IMR-90 (cell line): ENCODE data around the gene TMEM131L. TPM values are rescaled to one million over a fixed set of nuclear protein-coding genes. Genes with fewer than 3 reads are reported as not detected.

Source experiments
- ATAC-seq: fragments of 200-7000 bp; cut with Tn5 transposase; 2 replicates; pipeline ENCODE4 v1.9.1; 2020; ENCODE audit warnings: low read depth, mild to moderate bottlenecking, moderate library complexity
- BruUV-seq: library from RNA; stranded (reverse); fragments of 400-500 nt; replicated peaks from 2 replicates; lab custom pipeline; 2021; lab: Mats Ljungman, UMichigan
- CTCF ChIA-PET: fragments of 300-600 bp; formaldehyde crosslinking; extraction: SDS; loops from one replicate; lab custom pipeline; 2021; ENCODE audit warnings: antibody characterized with exemption; lab: Yijun Ruan, JAX
- POLR2A ChIA-PET: fragments of 300-600 bp; sonication (Branson Sonifier 250); formaldehyde crosslinking; loops from one replicate; lab custom pipeline; 2022; ENCODE audit warnings: antibody characterized with exemption; ENCODE audit not compliant: unreplicated experiment; lab: Charles Lee
- DNase-seq: peaks from one replicate; pipeline ENCODE4 v3.0.0; 2013
- H2AFZ ChIP-seq: replicated peaks from 2 replicates; pipeline ENCODE3; 2013; ENCODE audit warnings: low read length, mild to moderate bottlenecking; ENCODE audit not compliant: poor library complexity
- H2AK5ac ChIP-seq: 2 replicates; pipeline ENCODE4 v1.6.1; 2013; ENCODE audit warnings: low read depth, low read length, inconsistent platforms
- H2AK9ac ChIP-seq: replicated peaks from 2 replicates; pipeline ENCODE3; 2013; ENCODE audit warnings: mild to moderate bottlenecking, low read depth, low read length, moderate library complexity; ENCODE audit not compliant: poor library complexity
- H2BK120ac ChIP-seq: 2 replicates; pipeline ENCODE4 v1.6.1; 2013; ENCODE audit warnings: low read depth, low read length, inconsistent platforms
- H2BK15ac ChIP-seq: 3 replicates; pipeline ENCODE4 v1.6.1; 2013; ENCODE audit warnings: low read depth, low read length, inconsistent platforms
- H2BK20ac ChIP-seq: 2 replicates; pipeline ENCODE4 v1.6.1; 2013; ENCODE audit warnings: low read depth, mild to moderate bottlenecking, inconsistent platforms, low read length, moderate library complexity
- H2BK5ac ChIP-seq: 2 replicates; pipeline ENCODE4 v1.6.1; 2013; ENCODE audit warnings: mild to moderate bottlenecking, low read depth, low read length, inconsistent platforms; ENCODE audit not compliant: poor library complexity, severe bottlenecking
- H3K14ac ChIP-seq: replicated peaks from 2 replicates; pipeline ENCODE4 v1.6.1; 2013; ENCODE audit warnings: low read depth, low read length, inconsistent platforms
- H3K18ac ChIP-seq: 2 replicates; pipeline ENCODE4 v1.6.1; 2013; ENCODE audit warnings: low read depth, low read length, control low read depth
- H3K23ac ChIP-seq: 2 replicates; pipeline ENCODE4 v1.6.1; 2013; ENCODE audit warnings: low read depth, low read length, inconsistent platforms
- H3K27ac ChIP-seq: 2 replicates; pipeline ENCODE4 v1.5.1; 2013; ENCODE audit warnings: mild to moderate bottlenecking, control low read depth, low read length; ENCODE audit not compliant: insufficient read depth
- H3K27me3 ChIP-seq: 2 replicates; pipeline ENCODE4 v1.6.1; 2013; ENCODE audit warnings: low read length; ENCODE audit not compliant: control insufficient read depth, insufficient read depth
- H3K36me3 ChIP-seq: 2 replicates; pipeline ENCODE4 v1.6.1; 2013; ENCODE audit warnings: low read length, mixed read lengths; ENCODE audit not compliant: control insufficient read depth, insufficient read depth
- H3K4ac ChIP-seq: 2 replicates; pipeline ENCODE4 v1.6.1; 2013; ENCODE audit warnings: low read depth, low read length, inconsistent platforms
- H3K4me1 ChIP-seq: 2 replicates; pipeline ENCODE4 v1.6.1; 2013; ENCODE audit warnings: low read length, mixed read lengths; ENCODE audit not compliant: control insufficient read depth, insufficient read depth
- H3K4me2 ChIP-seq: 2 replicates; pipeline ENCODE4 v1.6.1; 2013; ENCODE audit warnings: low read depth, mild to moderate bottlenecking, control low read depth, low read length, moderate library complexity
- H3K4me3 ChIP-seq: 2 replicates; pipeline ENCODE4 v1.5.1; 2013; ENCODE audit warnings: low read depth, mild to moderate bottlenecking, control low read depth, low read length, moderate library complexity; ENCODE audit not compliant: insufficient read depth
- H3K56ac ChIP-seq: 2 replicates; pipeline ENCODE4 v1.6.1; 2013; ENCODE audit warnings: low read length, inconsistent platforms; ENCODE audit not compliant: insufficient read depth; ENCODE audit errors: extremely low read depth
- H3K79me1 ChIP-seq, 2 experiments: 2 replicates each; pipeline ENCODE4 v1.6.1; 2013; ENCODE audit warnings: low read length in 2 of 2, inconsistent platforms in 1 of 2, low read depth in 1 of 2
- H3K9ac ChIP-seq: 2 replicates; pipeline ENCODE4 v1.6.1; 2013; ENCODE audit warnings: low read depth, low read length, control low read depth
- H3K9me1 ChIP-seq: 2 replicates; pipeline ENCODE4 v1.6.1; 2013; ENCODE audit warnings: low read length, inconsistent platforms; ENCODE audit not compliant: insufficient read depth
- H3K9me3 ChIP-seq: 2 replicates; pipeline ENCODE4 v1.6.1; 2013; ENCODE audit warnings: low read length; ENCODE audit not compliant: control insufficient read depth, insufficient read depth
- H4K20me1 ChIP-seq: 2 replicates; pipeline ENCODE4 v1.6.1; 2013; ENCODE audit warnings: low read length, inconsistent platforms; ENCODE audit not compliant: insufficient read depth
- H4K5ac ChIP-seq: 2 replicates; pipeline ENCODE4 v1.6.1; 2013; ENCODE audit warnings: mild to moderate bottlenecking, low read depth, low read length, control low read depth
- H4K8ac ChIP-seq, 2 experiments: 2 replicates each; pipeline ENCODE4 v1.6.1; 2013; ENCODE audit warnings: low read depth in 2 of 2, low read length in 2 of 2, control low read depth in 1 of 2, inconsistent platforms in 1 of 2
- H4K91ac ChIP-seq: 2 replicates; pipeline ENCODE4 v1.6.1; 2013; ENCODE audit warnings: low read depth, low read length, inconsistent platforms; ENCODE audit not compliant: insufficient read depth
- BHLHE40 ChIP-seq: fragments of 150-350 bp; IDR thresholded peaks from 2 replicates; pipeline ENCODE4 v1.6.1; 2016; ENCODE audit warnings: mild to moderate bottlenecking, low read depth, low read length
- CEBPB ChIP-seq: IDR thresholded peaks from 2 replicates; pipeline ENCODE4 v1.6.1; 2012; ENCODE audit warnings: low read depth, low read length, improper control_type of control experiment
- MXI1 ChIP-seq: IDR thresholded peaks from 2 replicates; pipeline ENCODE4 v1.6.1; 2012; ENCODE audit warnings: low read depth, mild to moderate bottlenecking, low read length, moderate library complexity, borderline replicate concordance
- POLR2A ChIP-seq: IDR thresholded peaks from 2 replicates; pipeline ENCODE4 v1.6.1; 2012; ENCODE audit warnings: mild to moderate bottlenecking, low read depth, low read length
- RAD21 ChIP-seq: IDR thresholded peaks from 2 replicates; pipeline ENCODE4 v1.6.1; 2012; ENCODE audit warnings: low read length, improper control_type of control experiment
- RFX5 ChIP-seq: IDR thresholded peaks from 2 replicates; pipeline ENCODE4 v1.8.0; 2012; ENCODE audit warnings: low read depth, mild to moderate bottlenecking, low read length, moderate library complexity
- WGBS, 2 experiments: methylation state at CpG; one replicate each; pipeline versions ENCODE4 v1.1.5 to v1.1.7; 2013; ENCODE audit warnings: missing lambda C conversion rate in 2 of 2; ENCODE audit not compliant: insufficient read length in 1 of 2; ENCODE audit errors: extremely low coverage in 2 of 2; 5-methylcytosine and 5-hydroxymethylcytosine counted together
- dilution Hi-C: fragments of 300-500 bp; cut with HindIII; formaldehyde crosslinking; loops from one replicate; pipeline ENCODE4 v1.14.3; 2018; ENCODE audit warnings: low sequenced_read_pairs; ENCODE audit not compliant: unreplicated experiment
- in situ Hi-C: fragments of 300-500 bp; cut with MboI; formaldehyde crosslinking; loops from 3 replicates; pipeline ENCODE4 v1.14.3; 2019; ENCODE audit warnings: low sequenced_read_pairs, inconsistent platforms, mixed read lengths
- intact Hi-C: fragments of 100-400 bp; cut with micrococcal nuclease; formaldehyde crosslinking; loops from 2 replicates; pipeline ENCODE4 v1.10.0; 2022
- polyA plus RNA-seq, 3 experiments: library from polyadenylated mRNA; depleted of rRNA; stranded (reverse); fragments of >200 nt; gene quantifications; 2 replicates each; pipeline ENCODE4 v1.2.3, GENCODE V29; 2012; ENCODE audit warnings: low replicate concordance in 1 of 3
- total RNA-seq: library from RNA; depleted of rRNA; stranded (reverse); fragments of >200 nt; gene quantifications from 2 replicates; pipeline ENCODE4 v1.2.3, GENCODE V29; 2012
- TF ChIP-seq, protein P1 (sequence below): fragments of 150-350 bp; IDR thresholded peaks from 2 replicates; pipeline ENCODE4 v1.6.1; 2016; ENCODE audit warnings: low read depth, mild to moderate bottlenecking, low read length, moderate library complexity, borderline replicate concordance
- TF ChIP-seq, protein P2 (sequence below): conservative IDR thresholded peaks from 2 replicates; pipeline ENCODE4 v1.5.1; 2012; ENCODE audit warnings: mild to moderate bottlenecking, low read depth, low read length, improper control_type of control experiment

TMEM131L gene
- total and polyA plus RNA-seq, 2 of the 4 experiments (the other 2 are of a cell fraction): 8.4 to 23.8 TPM

DNA sequence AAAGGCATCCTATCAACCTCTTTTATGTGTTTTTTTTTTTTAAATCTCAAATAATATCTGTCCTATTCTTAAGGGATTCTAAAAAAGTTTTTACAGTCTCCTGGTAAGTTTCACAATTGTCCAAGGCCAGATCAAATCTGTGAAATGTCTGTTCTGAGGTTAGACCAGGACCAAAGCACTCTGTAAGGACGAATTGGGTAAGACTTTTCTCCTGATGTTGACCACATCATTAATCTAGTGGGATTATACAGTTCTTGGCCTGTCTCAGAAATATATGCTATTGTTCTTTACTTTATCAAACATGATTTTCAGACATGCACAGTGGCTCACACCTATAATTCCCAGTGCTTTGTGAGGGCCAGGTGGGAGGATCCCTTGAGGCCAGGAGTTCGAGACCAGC, 45.8 kb upstream of the TMEM131L start:
- Histone ChIP-seq H3K27me3 (no peaks in the 10 kb centered on the region), H3K9me1 (no peaks in the 10 kb centered on the region), H4K8ac (no peak overlapping the region), H4K91ac (no peak overlapping the region), H2AK9ac (no peak overlapping the region), H2BK20ac (no peak overlapping the region), H3K27ac (no peak overlapping the region), H3K23ac (no peak overlapping the region), H3K56ac (no peak overlapping the region), H2BK120ac (no peak overlapping the region), H4K5ac (no peak overlapping the region), H3K79me1 (no peaks in the 10 kb centered on the region), H2BK15ac (no peak overlapping the region), H3K4me2 (no peak overlapping the region), H2AFZ (no peak overlapping the region), H2AK5ac (no peak overlapping the region), H3K9me3 (no peaks in the 10 kb centered on the region), H3K36me3 (no peaks in the 10 kb centered on the region), H2BK5ac (no peak overlapping the region), H3K4ac (no peak overlapping the region), H4K20me1 (no peaks in the 10 kb centered on the region), H3K9ac (no peak overlapping the region), H3K4me3 (no peak overlapping the region), H3K18ac (no peak overlapping the region), H3K14ac (no peak overlapping the region), H3K4me1 (no peaks in the 10 kb centered on the region; the same call in 1 of the 2 replicates)
- intact Hi-C loops: no loop called here
- 100% methylated on average over 1 of the region's 2 CpGs; no CpG with 5 or more reads in 1 of the 2 experiments for WGBS, 2 experiments
- dilution Hi-C loops: no loop called here
- in situ Hi-C loops: no loop called here
- no TSS peak for BruUV-seq
- ATAC-seq (no peak), DNase-seq (no peak)
- ChIA-PET POLR2A (no interaction called here), CTCF (interaction anchor here (0.6 kb wide), 1 partner anchor 27 kb away, joined by 7 read pairs; no protein-coding TSS in a partner anchor)
- TF ChIP-seq CEBPB (no peak), RAD21 (no peak), RFX5 (no peak), BHLHE40 (no peak), MXI1 (no peak), POLR2A (no peak)
- TF ChIP-seq, protein P1, sequence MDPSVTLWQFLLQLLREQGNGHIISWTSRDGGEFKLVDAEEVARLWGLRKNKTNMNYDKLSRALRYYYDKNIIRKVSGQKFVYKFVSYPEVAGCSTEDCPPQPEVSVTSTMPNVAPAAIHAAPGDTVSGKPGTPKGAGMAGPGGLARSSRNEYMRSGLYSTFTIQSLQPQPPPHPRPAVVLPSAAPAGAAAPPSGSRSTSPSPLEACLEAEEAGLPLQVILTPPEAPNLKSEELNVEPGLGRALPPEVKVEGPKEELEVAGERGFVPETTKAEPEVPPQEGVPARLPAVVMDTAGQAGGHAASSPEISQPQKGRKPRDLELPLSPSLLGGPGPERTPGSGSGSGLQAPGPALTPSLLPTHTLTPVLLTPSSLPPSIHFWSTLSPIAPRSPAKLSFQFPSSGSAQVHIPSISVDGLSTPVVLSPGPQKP: no peak
- TF ChIP-seq, protein P2, sequence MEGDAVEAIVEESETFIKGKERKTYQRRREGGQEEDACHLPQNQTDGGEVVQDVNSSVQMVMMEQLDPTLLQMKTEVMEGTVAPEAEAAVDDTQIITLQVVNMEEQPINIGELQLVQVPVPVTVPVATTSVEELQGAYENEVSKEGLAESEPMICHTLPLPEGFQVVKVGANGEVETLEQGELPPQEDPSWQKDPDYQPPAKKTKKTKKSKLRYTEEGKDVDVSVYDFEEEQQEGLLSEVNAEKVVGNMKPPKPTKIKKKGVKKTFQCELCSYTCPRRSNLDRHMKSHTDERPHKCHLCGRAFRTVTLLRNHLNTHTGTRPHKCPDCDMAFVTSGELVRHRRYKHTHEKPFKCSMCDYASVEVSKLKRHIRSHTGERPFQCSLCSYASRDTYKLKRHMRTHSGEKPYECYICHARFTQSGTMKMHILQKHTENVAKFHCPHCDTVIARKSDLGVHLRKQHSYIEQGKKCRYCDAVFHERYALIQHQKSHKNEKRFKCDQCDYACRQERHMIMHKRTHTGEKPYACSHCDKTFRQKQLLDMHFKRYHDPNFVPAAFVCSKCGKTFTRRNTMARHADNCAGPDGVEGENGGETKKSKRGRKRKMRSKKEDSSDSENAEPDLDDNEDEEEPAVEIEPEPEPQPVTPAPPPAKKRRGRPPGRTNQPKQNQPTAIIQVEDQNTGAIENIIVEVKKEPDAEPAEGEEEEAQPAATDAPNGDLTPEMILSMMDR: no peak
